Hematopoietic multipotent progenitor cell treated with erythropoietin and hydrocortisone succinate and interleukin-3 and kit ligand, for 15 days (in vitro differentiated cells): Measurements from ENCODE around the gene EPS8L1.

Experiments
- DNase-seq: peaks from one replicate; pipeline ENCODE4 v3.0.0-alpha.2; 2015; ENCODE audit warnings: low spot score

The EPS8L1 gene

DNA sequence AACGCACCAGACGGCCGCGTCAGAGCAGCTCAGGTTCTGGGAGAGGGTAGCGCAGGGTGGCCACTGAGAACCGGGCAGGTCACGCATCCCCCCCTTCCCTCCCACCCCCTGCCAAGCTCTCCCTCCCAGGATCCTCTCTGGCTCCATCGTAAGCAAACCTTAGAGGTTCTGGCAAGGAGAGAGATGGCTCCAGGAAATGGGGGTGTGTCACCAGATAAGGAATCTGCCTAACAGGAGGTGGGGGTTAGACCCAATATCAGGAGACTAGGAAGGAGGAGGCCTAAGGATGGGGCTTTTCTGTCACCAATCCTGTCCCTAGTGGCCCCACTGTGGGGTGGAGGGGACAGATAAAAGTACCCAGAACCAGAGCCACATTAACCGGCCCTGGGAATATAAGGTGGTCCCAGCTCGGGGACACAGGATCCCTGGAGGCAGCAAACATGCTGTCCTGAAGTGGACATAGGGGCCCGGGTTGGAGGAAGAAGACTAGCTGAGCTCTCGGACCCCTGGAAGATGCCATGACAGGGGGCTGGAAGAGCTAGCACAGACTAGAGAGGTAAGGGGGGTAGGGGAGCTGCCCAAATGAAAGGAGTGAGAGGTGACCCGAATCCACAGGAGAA lies 39.9 kb downstream of the EPS8L1 start:
- DNase-seq, result peak; percentile 12

DNA sequence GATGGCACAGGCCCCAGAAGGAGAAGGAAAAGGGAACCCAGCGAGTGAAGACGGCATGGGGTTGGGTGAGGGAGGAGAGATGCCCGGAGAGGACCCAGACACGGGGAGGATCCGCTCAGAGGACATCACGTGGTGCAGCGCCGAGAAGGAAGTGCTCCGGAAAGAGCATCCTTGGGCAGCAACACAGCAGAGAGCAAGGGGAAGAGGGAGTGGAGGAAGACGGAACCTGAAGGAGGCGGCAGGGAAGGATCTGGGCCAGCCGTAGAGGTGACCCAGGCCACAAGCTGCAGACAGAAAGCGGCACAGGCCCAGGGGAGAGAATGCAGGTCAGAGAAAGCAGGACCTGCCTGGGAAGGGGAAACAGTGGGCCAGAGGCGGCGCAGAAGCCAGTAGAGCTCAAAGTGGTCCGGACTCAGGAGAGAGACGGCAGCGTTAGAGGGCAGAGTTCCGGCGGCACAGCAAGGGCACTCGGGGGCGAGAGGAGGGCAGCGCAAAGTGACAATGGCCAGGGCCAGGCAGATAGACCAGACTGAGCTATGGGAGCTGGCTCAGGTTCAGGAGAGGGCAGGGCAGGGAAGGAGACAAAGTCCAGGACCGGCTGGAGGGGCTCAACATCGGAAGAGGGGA lies 40.7 kb downstream of the EPS8L1 start:
- DNase-seq, result peak; percentile 23

GRCh38 chr19:55116859-55117662 lies 41.4 kb downstream of the EPS8L1 start, which contains the start of gene PPP1R12C:
TSS of gene PPP1R12C (minus strand) at chr19:55117637. CDS start at chr19:55117543, 94 bp downstream.
- peak; percentile 16 for DNase-seq

- DNase-seq, result peak; percentile 99
Observed at GRCh38 chr19:55117663-55118391, 42.2 kb downstream of the EPS8L1 start.

- peak; percentile 50 for DNase-seq
Observed at GRCh38 chr19:55118401-55118991, 42.8 kb downstream of the EPS8L1 start.

GRCh38 chr19:55119053-55119452 lies 43.4 kb downstream of the EPS8L1 start:
- no peak for DNase-seq

DNA sequence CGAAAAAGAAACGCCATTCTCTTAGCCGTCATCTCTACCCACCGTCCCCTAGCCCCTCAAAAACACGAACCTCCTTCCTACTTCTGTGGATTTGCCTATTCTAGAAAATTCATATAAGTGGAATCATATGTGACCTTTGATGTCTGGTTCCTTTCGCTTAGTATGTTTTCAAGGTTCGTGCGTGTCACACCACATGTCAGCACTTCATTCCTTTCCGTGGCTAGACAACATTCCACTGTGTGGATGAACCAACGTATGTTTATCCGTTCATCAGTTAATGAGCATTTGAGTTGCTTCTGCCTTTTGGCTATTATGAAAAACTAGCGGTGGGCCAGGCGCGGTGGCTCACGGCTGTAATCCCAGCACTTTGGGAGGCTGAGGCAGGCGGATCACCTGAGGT lies 55.8 kb downstream of the EPS8L1 start:
- DNase-seq, result no peak

DNA sequence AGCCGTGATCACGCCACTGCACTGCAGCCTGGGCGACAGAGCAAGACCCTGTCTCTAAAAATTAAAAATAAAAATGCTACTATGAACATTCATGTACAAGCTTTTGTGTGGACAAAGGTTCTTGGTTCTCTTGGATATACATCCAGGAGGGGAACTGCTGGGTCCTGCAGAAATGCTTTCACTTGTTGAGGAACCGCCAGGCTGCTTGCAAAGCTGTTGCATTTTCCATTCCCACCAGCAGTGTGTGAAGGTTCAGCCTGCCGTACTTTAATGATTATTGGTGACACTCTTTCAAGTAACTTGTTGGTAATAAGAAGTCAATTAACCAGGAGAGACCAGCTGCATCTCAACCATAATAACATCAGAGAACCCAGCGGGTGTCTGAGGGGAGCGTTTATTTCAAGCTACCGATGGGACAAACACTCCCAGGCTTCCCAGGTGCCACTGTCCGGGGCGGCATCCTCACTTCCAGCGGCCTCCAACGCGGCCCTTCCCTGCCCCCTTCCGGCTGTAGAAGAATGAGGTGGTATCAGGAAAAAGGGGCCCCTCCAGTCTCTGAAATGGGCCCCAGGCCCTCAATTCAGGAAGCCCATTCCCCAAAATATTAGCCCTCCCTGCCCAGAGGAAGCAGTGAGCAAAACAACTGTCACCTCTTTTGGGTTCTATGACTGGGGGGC lies 56.9 kb downstream of the EPS8L1 start:
- DNase-seq, result no peak

- DNase-seq, result no peak
Observed at GRCh38 chr19:55133639-55134444, 58.2 kb downstream of the EPS8L1 start.

GRCh38 chr19:55134736-55135135 lies 59.1 kb downstream of the EPS8L1 start:
- DNase-seq, result no peak

GRCh38 chr19:55136399-55137102 lies 60.9 kb downstream of the EPS8L1 start:
- DNase-seq, result no peak
